Measurements from ENCODE around the gene CSNK1G2. TPM values are rescaled to one million over a fixed set of nuclear protein-coding genes. Genes with fewer than 3 reads are reported as not detected.

CSNK1G2 gene
- polyA plus RNA-seq, 1 donor from 2014 or later, result 110 TPM

Small RNA genes within 50 kb of the gene (small RNA-seq; reads per million reads assigned to genes)
- gene AC007136.1, result 0 reads per million in 3 experiments

Other genes starting within 250 kb of the CSNK1G2 start
- 0.45 and 1.6 TPM in 2 replicates for gene ONECUT3, start 187.7 kb upstream of the CSNK1G2 start, polyA plus RNA-seq
- gene ATP8B3, start 128.9 kb upstream of the CSNK1G2 start, polyA plus RNA-seq, result 0.74 and 1.5 TPM in 2 replicates
- 9.2 and 18.5 TPM in 2 replicates for gene REXO1, start 92.7 kb upstream of the CSNK1G2 start, polyA plus RNA-seq
- 2.2 and 3.5 TPM in 2 replicates for gene KLF16, start 77.6 kb upstream of the CSNK1G2 start, polyA plus RNA-seq
- gene ABHD17A, start 55.7 kb upstream of the CSNK1G2 start, polyA plus RNA-seq, result 116 and 140 TPM in 2 replicates
- 1.6 TPM in 2 replicates for gene ADAT3, start 35.8 kb upstream of the CSNK1G2 start, polyA plus RNA-seq
- gene SCAMP4, start 35.8 kb upstream of the CSNK1G2 start, polyA plus RNA-seq, result 12.7 and 13.3 TPM in 2 replicates
- gene BTBD2, start 74.5 kb downstream of the CSNK1G2 start, polyA plus RNA-seq, result 46.1 and 57.6 TPM in 2 replicates
- 27.6 and 37.6 TPM in 2 replicates for gene MKNK2, start 110.1 kb downstream of the CSNK1G2 start, polyA plus RNA-seq
- gene MOB3A, start 155.2 kb downstream of the CSNK1G2 start, polyA plus RNA-seq, result 5.8 and 8.3 TPM in 2 replicates
- 39.3 and 45.8 TPM in 2 replicates for gene IZUMO4, start 155.7 kb downstream of the CSNK1G2 start, polyA plus RNA-seq
- gene AP3D1, start 210.4 kb downstream of the CSNK1G2 start, polyA plus RNA-seq, result 60.7 and 88.2 TPM in 2 replicates
- 8.5 and 10.7 TPM in 2 replicates for gene DOT1L, start 222.8 kb downstream of the CSNK1G2 start, polyA plus RNA-seq

Measured in neural cell (in vitro differentiated cells).